WERI-Rb-1 (cell line): Measurements from ENCODE around the gene TULP4.
A peak's percentile ranks its signal among the peaks of the same experiment; 100 is the strongest.

Source experiments
- DNase-seq: peaks from one replicate; pipeline ENCODE4 v3.0.0-alpha.2; 2020
- H3K27ac ChIP-seq: fragments of 250-450 bp; sonication (Bioruptor Pico); 2 replicates; pipeline ENCODE4 v1.5.1; 2020; ENCODE audit warnings: mild to moderate bottlenecking, moderate library complexity
- H3K27me3 ChIP-seq: fragments of 250-450 bp; sonication (Bioruptor Pico); 2 replicates; pipeline ENCODE4 v1.5.1; 2021; ENCODE audit warnings: mild to moderate bottlenecking, low read depth, moderate library complexity; ENCODE audit not compliant: insufficient read depth, severe bottlenecking
- H3K36me3 ChIP-seq: fragments of 250-450 bp; sonication (Bioruptor Pico); 2 replicates; pipeline ENCODE4 v1.5.1; 2020; ENCODE audit warnings: mild to moderate bottlenecking, moderate library complexity
- H3K4me3 ChIP-seq: 2 replicates; pipeline ENCODE4 v1.5.1; 2011; ENCODE audit warnings: low read depth, mild to moderate bottlenecking, control low read depth, low read length
- H3K9me3 ChIP-seq: fragments of 250-450 bp; sonication (Bioruptor Pico); 2 replicates; pipeline ENCODE4 v1.5.1; 2021; ENCODE audit warnings: mild to moderate bottlenecking, moderate library complexity; ENCODE audit not compliant: severe bottlenecking
- TF ChIP-seq, protein P1 (sequence below): IDR thresholded peaks from 2 replicates; pipeline ENCODE4 v1.5.1; 2011; ENCODE audit warnings: low read depth, mild to moderate bottlenecking, control low read depth, inconsistent platforms, low read length

TULP4 gene

DNA sequence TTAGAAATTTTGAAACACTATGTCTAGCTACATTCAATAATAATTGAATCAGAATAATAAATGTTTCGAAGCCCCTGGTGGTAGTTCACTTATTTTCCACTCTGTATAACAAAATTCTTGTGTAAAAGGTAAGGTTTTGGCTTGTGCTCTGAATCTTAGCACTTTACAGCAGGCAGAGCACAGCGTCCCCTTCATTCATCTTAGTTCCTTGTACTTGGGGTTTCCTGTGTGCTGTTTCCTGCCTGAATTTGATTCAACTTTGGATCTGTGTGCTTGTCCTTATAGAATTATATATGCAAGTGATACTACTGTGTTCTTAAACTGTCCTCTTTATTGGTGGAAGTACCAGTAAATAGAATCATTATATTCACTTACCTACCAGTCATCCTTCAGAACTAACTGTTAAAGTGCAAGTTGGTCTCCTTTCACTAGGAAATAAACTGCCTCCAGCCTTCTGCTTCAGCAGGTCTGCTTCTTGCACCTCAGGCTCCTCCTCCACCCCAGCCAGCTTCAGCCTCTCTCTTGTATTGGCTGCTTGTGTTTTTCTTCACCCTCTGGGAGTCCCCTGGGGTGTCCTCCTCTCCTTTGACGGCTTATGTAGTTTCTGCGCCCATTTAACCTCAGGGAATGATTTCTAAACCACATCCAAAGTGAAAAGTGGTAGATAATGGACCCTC, 28.8 kb upstream of the TULP4 start:
- Histone ChIP-seq H3K9me3 (no peaks in the 10 kb centered on the region), H3K27ac (peak overlapping the region; percentile 40), H3K4me3 (no peak overlapping the region), H3K36me3 (peaks cover 49% of the 10 kb centered on the region), H3K27me3 (no peaks in the 10 kb centered on the region)
- DNase-seq: peak; percentile 31
- TF ChIP-seq, protein P1, sequence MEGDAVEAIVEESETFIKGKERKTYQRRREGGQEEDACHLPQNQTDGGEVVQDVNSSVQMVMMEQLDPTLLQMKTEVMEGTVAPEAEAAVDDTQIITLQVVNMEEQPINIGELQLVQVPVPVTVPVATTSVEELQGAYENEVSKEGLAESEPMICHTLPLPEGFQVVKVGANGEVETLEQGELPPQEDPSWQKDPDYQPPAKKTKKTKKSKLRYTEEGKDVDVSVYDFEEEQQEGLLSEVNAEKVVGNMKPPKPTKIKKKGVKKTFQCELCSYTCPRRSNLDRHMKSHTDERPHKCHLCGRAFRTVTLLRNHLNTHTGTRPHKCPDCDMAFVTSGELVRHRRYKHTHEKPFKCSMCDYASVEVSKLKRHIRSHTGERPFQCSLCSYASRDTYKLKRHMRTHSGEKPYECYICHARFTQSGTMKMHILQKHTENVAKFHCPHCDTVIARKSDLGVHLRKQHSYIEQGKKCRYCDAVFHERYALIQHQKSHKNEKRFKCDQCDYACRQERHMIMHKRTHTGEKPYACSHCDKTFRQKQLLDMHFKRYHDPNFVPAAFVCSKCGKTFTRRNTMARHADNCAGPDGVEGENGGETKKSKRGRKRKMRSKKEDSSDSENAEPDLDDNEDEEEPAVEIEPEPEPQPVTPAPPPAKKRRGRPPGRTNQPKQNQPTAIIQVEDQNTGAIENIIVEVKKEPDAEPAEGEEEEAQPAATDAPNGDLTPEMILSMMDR: no peak

DNA sequence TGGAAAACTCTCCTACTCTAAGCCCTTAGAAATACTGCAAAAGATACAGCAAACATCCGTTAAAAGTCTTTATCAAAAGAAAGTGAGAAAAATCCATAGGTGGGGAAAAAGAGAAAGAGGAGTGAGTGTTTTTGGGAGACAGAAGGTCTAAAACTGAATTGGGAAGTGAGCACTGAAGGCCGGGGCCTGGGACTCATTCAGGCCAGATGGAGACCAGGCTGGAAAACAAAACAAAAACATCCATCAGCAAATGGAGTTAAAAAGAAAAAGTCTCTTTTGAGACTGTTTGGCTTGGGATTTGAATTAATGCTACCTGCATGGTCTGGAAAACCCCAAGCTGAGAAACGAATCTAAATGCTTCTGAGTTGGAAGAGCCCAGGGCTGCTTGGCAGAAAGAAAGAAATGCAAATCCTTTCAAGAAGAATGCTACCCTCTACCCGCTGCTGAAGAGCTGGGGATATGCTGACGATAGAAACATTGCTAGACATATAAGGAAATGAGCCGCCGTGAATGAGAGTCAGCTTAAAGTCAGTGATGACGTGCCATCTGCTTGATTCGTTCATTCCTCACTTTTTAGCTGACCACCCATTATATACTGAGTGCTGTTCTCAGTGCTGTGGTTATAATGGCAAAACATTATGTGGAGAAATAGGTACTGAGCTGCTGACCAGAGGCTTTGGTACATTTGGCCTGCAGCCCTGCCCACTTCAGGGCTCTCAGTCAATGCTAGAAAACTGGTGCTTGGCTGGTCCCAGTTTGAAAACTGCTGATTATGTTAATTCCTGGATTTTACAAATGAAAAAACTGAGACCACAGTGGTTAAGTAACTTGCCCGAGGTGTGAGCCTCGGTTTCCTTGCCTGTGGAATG, 28.0 kb upstream of the TULP4 start:
- Histone ChIP-seq H3K4me3 (no peak overlapping the region), H3K27ac (peak overlapping the region; percentile 40)
- TF ChIP-seq, protein P1: no peak

DNA sequence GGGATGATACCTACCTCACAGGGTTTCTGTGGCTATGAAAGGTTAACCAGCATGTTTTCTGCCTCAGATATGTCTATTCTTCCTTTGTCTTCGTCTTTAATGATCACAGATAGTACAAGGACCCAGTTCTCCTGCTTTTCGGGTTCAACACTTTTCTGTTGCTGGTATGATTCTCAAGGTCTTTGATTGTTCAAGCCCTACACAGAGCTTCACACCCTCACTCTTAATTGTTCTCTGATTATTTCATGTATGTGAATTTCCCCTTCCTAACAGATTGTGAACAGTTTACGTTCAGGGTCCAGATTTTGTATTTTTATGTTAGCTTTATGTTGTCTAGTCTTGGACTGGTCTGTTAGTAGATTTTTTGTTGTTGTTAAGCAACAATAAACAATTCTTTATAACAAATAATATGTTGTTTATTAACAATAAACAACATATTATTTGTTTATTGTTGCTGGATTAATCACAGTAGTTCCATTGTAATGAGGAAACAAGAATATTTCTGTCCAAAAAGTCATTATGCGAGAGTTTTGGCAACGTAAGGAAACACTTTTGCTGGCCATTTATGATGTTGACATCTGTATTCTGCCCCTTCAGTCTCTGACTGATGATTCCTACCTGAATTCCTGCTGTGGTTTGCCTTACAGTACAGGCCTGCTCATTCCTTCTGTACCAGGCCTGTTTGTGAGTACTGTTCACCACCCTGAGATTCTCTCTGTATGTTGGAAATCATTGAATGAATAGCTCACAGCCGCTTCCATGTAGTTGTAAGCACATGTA, 27.2 kb upstream of the TULP4 start:
- H3K4me3 ChIP-seq: no peak overlapping the region
- H3K27me3 ChIP-seq: no peaks in the 10 kb centered on the region
- no peak for DNase-seq
- TF ChIP-seq, protein P1: no peak
- peaks cover 44% of the 10 kb centered on the region for H3K36me3 ChIP-seq
- H3K9me3 ChIP-seq: no peaks in the 10 kb centered on the region
- H3K27ac ChIP-seq: no peak overlapping the region

More for the DNA sequence above, 28.0 kb upstream of the TULP4 start:
- Histone ChIP-seq H3K36me3 (peaks cover 48% of the 10 kb centered on the region), H3K9me3 (no peaks in the 10 kb centered on the region), H3K27me3 (no peaks in the 10 kb centered on the region)
- DNase-seq: peak; percentile 15

DNA sequence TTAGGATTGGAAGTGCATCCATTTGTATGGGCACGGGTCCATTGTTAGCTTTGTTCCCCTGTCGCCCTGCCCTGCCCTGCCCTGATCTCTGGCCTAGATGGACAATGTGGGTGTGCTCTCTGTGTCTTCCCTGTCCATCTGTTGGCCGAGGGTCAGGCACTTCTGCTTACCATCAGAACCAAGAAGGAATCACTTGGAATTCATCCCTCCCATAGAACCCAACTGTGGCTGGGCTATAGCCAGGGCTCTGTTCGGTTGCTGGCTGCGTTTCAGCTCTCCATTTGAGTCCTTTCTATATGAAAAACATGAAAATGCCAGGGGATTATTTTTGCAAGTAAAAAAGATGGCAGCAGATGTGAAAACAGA, 26.6 kb upstream of the TULP4 start:
- Histone ChIP-seq H3K4me3 (no peak overlapping the region), H3K9me3 (no peaks in the 10 kb centered on the region), H3K27ac (no peak overlapping the region), H3K27me3 (no peaks in the 10 kb centered on the region), H3K36me3 (peaks cover 44% of the 10 kb centered on the region)
- no peak for DNase-seq
- TF ChIP-seq, protein P1: no peak

DNA sequence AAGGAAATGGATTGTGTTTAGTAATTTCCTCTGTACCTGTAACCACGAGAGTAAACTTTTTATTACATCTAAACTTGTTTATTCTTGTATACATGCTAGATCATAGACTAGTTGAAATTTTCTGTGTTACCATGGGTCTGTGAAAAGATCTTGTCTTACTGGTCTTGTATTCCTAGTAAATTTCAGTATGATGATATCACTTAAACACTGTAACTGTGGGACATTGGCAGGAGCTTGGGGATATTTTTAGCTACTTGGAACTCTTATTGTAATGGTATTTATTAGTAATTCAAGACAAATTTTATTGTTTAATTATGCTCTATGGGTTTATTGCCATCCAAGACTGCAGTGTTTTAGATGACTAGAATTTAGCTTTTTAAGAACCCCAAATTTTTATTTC, 25.9 kb upstream of the TULP4 start:
- Histone ChIP-seq H3K27ac (no peak overlapping the region), H3K27me3 (no peaks in the 10 kb centered on the region), H3K9me3 (no peaks in the 10 kb centered on the region), H3K4me3 (no peak overlapping the region), H3K36me3 (peaks cover 51% of the 10 kb centered on the region)
- DNase-seq: no peak
- TF ChIP-seq, protein P1: no peak
